HG03280 (cell line): ENCODE data around the gene ABLIM1.

Experiments
- ATAC-seq: cut with Tn5 transposase; IDR thresholded peaks from one replicate; pipeline ENCODE4 v1.9.1; 2021; ENCODE audit warnings: mild to moderate bottlenecking, moderate library complexity; ENCODE audit not compliant: unreplicated experiment

The ABLIM1 gene

GRCh38 chr10:114593816-114594468, 64.1 kb downstream of the ABLIM1 start:
- ATAC-seq = no peak

- no peak for ATAC-seq
These were observed 64.8 kb downstream of the ABLIM1 start for GRCh38 chr10:114593240-114593792.

- no peak for ATAC-seq
These were observed 67.1 kb downstream of the ABLIM1 start for GRCh38 chr10:114590993-114591392.

DNA sequence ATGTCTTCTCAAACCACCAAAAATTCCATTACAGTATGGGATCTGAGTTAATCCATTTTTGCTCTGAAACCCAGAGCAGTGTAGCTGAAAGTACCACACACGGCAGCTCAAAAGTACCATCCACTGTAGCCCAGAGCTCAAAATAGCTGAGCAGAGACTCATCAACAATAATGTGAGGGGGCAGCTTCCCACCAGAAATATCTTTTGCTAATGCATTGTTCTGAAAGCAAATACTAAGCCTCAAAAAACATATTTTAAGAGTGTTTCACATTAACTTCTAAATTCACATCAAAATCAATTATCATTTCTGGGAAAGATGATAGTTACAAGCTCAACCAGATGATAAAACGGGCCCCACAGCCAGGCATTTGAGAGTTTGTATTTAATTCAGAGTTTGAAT, 73.7 kb downstream of the ABLIM1 start:
- ATAC-seq = no peak

- ATAC-seq = no peak
These were observed 77.0 kb downstream of the ABLIM1 start for GRCh38 chr10:114581071-114581470.

DNA sequence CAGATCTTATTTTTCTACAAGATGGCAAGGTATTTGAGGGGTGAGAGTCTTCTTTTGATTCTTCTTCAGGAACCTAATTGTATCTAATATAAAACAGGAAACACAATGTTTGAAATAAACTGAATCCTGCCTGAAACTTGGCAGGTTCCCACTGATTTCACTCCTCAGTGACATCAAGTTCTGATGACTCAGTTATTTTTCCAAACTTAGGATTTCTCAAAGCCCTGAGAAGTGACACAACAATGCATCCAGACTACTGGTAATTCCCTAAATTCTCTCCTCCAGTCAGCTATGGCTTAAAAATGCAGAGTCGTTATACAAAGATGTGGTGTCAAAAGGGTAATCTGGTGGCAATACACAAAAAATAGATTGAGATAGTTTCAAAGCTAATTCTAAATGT, 80.9 kb downstream of the ABLIM1 start:
- no peak for ATAC-seq

DNA sequence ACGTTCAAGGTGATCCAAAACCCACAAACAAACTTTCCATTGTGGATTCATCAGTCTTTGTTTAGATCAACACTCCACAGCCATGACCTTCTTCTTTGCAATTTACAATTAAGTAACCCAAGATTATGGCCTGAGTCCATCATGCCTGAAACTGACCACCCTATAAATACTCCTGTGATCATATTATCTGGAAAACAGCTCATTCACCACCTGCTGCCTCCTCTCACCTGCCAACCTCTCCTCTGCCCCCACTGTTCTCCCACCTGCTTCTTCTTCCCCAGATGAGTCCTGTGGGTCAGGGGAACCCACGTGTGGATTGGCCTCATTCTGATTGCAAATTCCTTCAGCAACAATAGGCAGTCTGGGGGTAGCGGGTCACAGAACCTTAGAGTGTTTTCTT, 81.4 kb downstream of the ABLIM1 start:
- ATAC-seq = no peak

DNA sequence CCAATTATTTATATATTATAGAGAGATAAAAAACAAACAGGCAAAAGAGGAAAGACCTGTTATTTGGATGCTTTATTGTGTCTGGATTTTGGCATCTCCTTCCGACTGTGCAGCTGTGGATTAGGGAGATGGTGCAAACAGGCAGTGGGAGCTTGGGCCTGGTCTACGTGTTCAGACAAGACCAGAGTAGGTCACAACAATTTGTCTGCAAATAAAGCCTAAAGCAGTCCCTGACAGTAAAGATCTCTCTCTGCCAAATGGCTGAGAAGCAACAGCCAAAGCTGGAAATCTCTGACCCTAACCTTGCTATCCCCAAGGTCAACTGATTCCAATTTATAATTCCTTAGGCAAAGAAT, 82.0 kb downstream of the ABLIM1 start:
- ATAC-seq = no peak

DNA sequence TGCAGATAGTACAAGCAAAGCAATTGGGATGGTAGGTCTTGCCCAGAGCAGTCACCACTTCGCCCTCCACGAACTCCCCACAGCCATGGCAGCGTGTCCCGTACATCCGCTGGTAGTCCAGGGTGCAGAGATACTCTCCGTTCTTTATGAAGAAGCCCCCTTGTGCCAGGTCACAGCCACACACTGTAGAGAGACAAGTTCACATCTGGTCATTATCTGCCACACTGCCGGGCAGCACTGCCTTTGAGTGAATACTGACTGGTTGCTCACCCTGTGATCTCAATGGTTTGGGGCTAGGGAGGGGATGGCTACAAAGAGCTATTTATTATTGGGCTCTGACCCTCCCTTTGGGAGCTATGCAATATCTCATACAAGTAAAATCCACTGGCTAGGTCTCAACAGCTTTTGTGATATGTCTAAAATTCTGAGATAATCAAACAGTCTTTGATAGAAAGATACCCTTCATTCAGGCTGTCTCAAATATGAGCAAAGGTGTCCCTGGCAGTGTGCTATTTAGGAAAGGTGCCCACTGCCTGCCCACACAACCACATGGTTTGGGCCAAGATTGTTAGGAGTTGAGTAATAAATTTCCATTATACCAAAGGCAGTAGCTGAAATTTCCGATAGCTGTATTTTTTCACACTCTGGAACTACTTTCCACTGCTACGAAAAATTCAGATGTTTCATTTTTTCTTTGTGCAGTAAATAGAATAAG, 82.5 kb downstream of the ABLIM1 start:
- ATAC-seq = no peak

GRCh38 chr10:114573330-114574045, 84.6 kb downstream of the ABLIM1 start:
- no peak for ATAC-seq

DNA sequence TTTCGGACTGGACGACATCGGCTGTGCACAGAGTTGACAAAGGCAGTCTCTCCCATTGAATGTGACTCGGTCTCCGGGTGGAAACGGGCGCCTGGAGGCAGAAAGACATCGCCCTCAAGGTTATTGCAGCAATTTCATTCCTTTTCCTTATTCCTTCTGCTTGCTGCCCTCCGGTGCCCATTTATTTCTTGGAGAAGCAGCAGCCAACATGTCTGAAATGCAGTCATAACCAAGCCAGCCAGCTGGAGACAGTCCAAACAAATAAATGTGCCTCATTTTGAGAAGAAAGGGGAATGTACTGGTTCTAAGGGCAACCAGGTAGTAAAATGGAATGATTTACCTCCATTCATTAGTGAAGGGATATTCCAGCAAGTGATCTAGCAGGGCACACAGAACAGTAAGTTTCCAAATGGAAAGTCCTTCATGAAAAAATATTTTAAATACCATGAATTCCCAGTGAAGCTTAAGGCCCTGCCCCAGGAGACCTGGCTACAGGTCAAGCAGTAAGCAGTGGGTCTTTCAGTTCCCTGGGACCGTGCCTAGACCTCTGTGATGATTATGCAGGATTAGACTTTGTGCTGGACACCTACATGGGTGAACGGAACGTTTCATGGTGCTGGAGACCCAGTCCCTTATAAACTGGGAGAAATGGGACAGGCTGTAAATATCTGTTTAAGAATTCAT, 86.6 kb downstream of the ABLIM1 start:
- ATAC-seq = no peak

- no peak for ATAC-seq
These were observed 92.0 kb downstream of the ABLIM1 start for GRCh38 chr10:114566064-114566463.

- ATAC-seq = no peak
These were observed 93.0 kb downstream of the ABLIM1 start for GRCh38 chr10:114565066-114565465.

DNA sequence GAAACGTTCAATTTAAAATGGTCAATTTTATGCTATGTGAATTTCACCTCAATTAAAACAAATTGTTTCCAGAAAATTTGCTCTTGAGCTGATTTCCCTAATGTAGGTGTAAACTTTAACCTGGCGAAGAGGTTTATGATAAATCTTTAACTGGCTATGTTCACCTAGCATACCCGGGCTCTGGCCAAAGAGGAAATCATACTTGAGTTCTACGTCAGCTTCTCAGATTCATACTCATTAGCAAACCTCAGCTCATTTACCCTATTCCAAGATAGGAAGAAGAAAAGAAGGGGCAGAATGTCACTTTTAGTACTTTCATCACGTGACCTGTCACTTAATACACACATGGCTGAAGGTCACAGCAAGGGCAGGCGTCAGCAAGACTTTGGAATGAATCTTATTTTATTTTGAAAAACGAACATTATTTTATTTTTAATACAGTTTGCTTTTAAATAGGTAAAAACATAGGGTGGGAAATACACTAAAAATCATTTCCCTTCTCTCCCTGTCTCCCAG, 97.0 kb downstream of the ABLIM1 start:
- no peak for ATAC-seq

DNA sequence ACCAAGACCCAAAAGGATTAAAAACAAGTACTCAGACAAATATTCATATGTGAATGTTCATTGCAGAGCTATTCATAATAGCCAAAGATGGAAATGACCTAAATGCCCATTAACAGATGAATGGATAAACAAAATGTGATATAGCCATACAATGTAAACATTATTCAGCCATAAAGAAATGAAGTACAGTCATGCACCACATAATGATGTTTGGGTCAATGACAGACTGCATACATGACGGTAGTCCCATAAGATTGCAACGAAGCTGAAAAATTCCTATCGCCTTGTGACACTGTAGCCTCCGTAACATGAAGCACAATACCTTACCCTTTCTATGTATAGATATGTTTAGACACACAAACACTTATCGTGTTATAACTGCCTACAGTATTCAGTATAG, 97.9 kb downstream of the ABLIM1 start:
- no peak for ATAC-seq

DNA sequence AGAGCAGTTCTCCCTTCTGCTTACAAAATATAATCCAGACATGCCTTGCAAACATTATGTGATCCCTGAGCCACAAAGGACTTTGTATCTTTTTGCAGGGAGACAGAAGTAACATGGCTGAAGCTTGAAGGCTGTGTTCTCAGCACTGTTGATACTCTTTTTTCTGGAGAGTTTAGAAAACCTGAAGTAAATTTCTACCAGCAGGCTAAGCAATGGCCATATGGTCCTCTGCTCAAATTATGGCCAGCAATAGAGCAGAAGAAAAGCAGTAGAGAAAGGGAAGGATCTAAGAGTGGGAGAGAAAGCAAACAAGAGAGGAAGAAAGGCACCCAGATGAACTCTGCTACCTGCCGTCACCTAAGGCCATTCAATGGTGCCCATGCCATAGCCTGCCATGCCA, 98.4 kb downstream of the ABLIM1 start:
- no peak for ATAC-seq

- ATAC-seq = no peak
These were observed 100.2 kb downstream of the ABLIM1 start for GRCh38 chr10:114557854-114558253.

DNA sequence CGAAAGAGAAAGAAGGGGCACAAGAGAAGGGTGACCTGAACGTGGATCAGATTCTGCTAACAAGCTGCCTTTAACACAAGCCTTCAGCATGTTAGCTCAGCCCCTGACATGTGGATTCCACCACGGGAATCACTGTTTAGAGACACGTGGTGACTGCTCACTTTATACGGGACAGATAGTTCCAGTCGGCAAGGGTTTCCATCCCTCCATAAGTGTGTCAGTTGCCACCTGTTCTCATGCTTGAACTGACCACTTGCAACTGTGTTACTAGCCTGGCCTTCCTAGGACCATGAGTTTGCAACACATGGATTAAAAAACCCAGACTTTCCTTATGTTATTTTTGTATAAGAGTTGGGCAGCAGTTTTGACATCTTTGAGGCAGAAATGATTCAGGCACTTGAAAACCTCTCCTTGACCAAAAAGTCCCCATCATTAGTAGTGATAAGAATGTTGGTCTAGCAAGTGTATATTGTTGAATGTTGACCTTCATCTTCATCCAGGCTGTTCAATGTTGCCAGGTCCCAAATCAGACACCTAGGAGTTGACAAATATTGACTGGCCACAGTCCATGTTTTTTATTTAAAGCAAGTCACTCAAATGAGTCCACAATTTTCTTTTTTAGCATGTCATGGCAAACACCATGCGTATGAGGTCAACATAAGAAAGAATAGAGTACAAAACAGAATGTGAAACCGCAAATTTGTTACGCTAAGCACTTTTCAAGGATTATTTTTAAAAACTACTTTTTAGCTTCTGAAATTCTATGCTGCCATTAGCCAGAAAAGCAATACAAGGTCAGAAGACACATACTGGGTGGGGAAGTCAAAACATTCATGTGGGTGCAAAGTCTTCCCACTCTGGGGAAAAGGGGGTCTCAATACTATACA, 101.6 kb downstream of the ABLIM1 start:
- no peak for ATAC-seq

GRCh38 chr10:114553436-114553835, 104.6 kb downstream of the ABLIM1 start:
- no peak for ATAC-seq

- no peak for ATAC-seq
These were observed 106.0 kb downstream of the ABLIM1 start for GRCh38 chr10:114552050-114552449.
